Measurements from ENCODE around the gene CRYGA.

CRYGA gene

DNA sequence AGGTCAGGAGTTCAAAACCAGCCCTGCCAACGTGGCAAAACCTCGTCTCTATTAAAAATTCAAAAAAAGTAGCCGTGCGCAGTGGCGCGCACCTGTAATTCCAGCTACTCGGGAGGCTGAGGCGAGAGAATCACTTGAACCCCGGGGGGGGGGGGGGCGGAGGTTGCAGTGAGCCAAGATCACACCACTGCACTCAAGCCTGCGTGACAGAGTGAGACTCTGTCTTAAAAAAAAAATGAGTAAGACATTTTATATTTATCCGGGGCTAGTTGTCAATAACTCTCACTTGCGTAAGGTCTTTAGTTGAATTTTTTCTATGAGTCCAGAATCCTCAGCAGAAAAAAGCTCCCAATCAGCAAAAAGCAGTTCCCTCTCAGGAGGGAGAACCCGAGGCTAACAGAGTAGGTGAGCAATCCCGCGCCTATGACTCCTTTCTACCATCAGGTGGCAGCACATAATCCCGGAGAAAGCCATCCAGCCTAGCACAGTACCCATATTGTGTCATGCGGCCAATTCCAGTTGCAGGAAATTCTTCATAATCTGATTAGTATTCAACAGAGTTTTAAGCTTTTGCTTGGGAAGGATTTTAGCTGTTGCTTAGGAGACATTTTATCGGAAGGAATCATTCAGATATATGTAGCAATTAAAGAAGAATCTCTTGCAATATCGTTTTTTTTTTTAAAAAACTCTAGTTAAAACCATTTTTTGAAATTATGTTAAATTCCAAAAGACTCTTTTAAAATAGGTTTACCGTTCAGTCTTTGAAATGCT, 11.9 kb upstream of the CRYGA start:
- ChIA-PET POLR2A (interaction anchor here (2.7 kb wide), 1 partner anchor 79 kb away, joined by 9 read pairs; the partner anchor contains the start of gene IDH1), CTCF (interaction anchor here (0.6 to 2.0 kb wide), 19 partner anchors 11 to 227 kb away, joined by 3 to 14 read pairs (median 3); partner anchors contain the start of gene PIKFYVE)
- peak; percentile 81 for DNase-seq (ENCODE audit: extremely low spot score)
- TF ChIP-seq SP1 (IDR thresholded peaks at IDR 0.05): no peak
- no peak for TF ChIP-seq NFRKB (IDR thresholded peaks at IDR 0.05)
- no peak for TF ChIP-seq TARDBP (IDR thresholded peaks at IDR 0.05)
- TF ChIP-seq BHLHE40 (IDR thresholded peaks at IDR 0.05; ENCODE audit: borderline replicate concordance): no peak
- no peak for TF ChIP-seq FOXA1 (IDR thresholded peaks at IDR 0.05)
- TF ChIP-seq HDGF (IDR thresholded peaks at IDR 0.05; ENCODE audit: borderline replicate concordance): no peak
- no peak for TF ChIP-seq SUZ12 (IDR thresholded peaks at IDR 0.05)
- no peak for TF ChIP-seq ARNT (IDR thresholded peaks at IDR 0.05)
- no peak for TF ChIP-seq ZNF384 (IDR thresholded peaks at IDR 0.05)
- no peak for TF ChIP-seq L3MBTL2 (conservative IDR thresholded peaks at IDR 0.05)
- TF ChIP-seq, protein P1, sequence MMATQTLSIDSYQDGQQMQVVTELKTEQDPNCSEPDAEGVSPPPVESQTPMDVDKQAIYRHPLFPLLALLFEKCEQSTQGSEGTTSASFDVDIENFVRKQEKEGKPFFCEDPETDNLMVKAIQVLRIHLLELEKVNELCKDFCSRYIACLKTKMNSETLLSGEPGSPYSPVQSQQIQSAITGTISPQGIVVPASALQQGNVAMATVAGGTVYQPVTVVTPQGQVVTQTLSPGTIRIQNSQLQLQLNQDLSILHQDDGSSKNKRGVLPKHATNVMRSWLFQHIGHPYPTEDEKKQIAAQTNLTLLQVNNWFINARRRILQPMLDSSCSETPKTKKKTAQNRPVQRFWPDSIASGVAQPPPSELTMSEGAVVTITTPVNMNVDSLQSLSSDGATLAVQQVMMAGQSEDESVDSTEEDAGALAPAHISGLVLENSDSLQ (IDR thresholded peaks at IDR 0.05): no peak
- no peak for TF ChIP-seq CTBP1 (IDR thresholded peaks at IDR 0.05; ENCODE audit: borderline replicate concordance)
- TF ChIP-seq ELF4 (IDR thresholded peaks at IDR 0.05): no peak
- TF ChIP-seq FOXM1 (IDR thresholded peaks at IDR 0.05; ENCODE audit: borderline replicate concordance): no peak
- TF ChIP-seq LEF1 (IDR thresholded peaks at IDR 0.05; ENCODE audit: borderline replicate concordance): no peak

DNA sequence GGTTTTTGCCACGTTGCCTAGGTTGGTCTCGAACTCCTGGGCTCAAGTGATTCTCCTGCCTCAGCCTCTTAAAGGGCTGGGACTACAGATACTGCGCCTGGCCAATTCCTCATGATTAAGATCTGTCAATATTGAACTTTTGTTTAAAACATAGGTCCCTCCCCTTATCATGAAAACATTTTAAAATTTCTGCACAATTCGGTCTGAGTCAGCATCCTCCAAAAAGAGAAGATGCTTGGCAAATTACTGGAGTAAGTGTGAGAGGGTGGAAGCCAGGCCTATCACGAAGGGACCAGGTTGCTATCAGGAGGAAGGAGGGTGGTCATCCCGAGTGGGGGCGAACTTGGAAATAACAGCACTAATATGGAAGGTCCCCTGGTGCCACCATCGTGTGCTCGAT, 10.8 kb upstream of the CRYGA start:
- no peak for TF ChIP-seq ARNT (IDR thresholded peaks at IDR 0.05)
- no peak for DNase-seq (ENCODE audit: extremely low spot score)
- ChIA-PET POLR2A (interaction anchor here (2.7 kb wide), 1 partner anchor 80 kb away, joined by 9 read pairs; the partner anchor contains the start of gene IDH1), CTCF (interaction anchor here (0.9 to 2.0 kb wide), 3 partner anchors 26 to 80 kb away, joined by 3 to 14 read pairs (median 4); no protein-coding TSS in a partner anchor)

DNA sequence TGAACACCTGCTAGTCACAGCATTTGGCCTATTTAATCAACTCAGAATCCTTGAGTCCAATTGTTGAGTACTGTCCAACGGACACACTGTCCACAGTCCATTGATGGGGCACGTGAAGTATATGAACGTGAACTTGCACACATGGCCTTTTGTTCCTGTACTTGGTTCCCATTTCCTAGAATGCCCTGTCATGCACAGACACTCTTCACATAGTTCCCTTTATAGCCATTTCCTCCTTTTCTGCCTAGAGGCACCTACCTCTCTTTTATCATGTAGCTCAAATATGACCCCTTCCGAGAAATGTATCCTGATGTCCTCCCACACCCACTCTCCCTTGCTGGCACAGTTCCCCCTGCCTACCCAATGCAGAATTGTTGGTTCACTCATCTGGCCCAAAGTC, 8.7 kb upstream of the CRYGA start:
- DNase-seq (ENCODE audit: extremely low spot score): no peak

DNA sequence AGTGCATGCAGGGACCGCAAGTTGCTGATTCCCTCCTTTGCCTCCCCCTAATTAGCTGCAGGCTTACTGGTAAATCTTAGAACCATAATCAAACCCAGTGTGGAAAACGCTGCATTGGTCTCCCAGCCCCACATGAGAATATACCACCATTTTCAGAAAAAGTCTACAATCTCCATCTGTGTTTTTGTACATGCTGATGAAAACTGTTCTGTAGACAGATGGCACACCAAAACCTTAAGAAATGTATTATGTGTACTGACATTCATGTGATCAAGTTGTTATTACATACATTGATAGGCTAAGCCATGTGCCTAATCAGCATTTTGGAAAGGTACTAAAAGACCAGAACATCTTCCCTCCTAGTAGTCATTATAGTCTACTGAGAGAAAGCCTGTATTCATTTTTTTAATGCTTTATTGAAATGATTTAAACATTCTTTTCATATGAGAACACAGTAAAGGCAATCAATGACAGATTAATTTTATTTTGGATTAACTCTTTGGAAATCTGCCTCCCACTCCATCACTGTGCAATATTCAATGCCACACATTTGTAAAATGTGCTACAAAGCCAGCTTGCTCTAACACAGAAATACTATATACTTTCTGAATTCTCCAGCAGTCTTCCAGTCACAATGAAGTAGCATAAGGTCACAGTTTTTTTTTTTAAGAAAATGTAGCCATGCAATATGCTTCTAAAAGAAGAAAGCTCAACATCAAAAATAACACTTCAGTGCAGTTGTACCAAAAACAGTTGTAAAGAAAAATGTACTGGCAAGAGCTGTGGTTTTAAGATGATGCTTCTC, 1.8 kb upstream of the CRYGA start:
- ChIA-PET CTCF (interaction anchor here (2.3 kb wide), 1 partner anchor 10 kb away, joined by 9 read pairs; no protein-coding TSS in a partner anchor), POLR2A (no interaction called here)
- TF ChIP-seq L3MBTL2 (conservative IDR thresholded peaks at IDR 0.05): no peak
- no peak for TF ChIP-seq SUZ12 (IDR thresholded peaks at IDR 0.05)
- no peak for TF ChIP-seq TARDBP (IDR thresholded peaks at IDR 0.05)
- TF ChIP-seq BHLHE40 (IDR thresholded peaks at IDR 0.05; ENCODE audit: borderline replicate concordance): no peak
- TF ChIP-seq FOXA1 (IDR thresholded peaks at IDR 0.05): no peak
- no peak for TF ChIP-seq FOXK2 (IDR thresholded peaks at IDR 0.05)
- TF ChIP-seq FOXM1 (IDR thresholded peaks at IDR 0.05; ENCODE audit: borderline replicate concordance): no peak
- TF ChIP-seq HDGF (IDR thresholded peaks at IDR 0.05; ENCODE audit: borderline replicate concordance): no peak
- TF ChIP-seq LEF1 (IDR thresholded peaks at IDR 0.05; ENCODE audit: borderline replicate concordance): no peak
- TF ChIP-seq, protein P1 (IDR thresholded peaks at IDR 0.05): no peak
- TF ChIP-seq NFRKB (IDR thresholded peaks at IDR 0.05): no peak
- TF ChIP-seq ELF4 (IDR thresholded peaks at IDR 0.05): no peak
- TF ChIP-seq SP1 (IDR thresholded peaks at IDR 0.05): no peak
- TF ChIP-seq CTBP1 (IDR thresholded peaks at IDR 0.05; ENCODE audit: borderline replicate concordance): no peak
- TF ChIP-seq ARNT (IDR thresholded peaks at IDR 0.05): no peak
- TF ChIP-seq ZNF384 (IDR thresholded peaks at IDR 0.05): no peak
- no peak for DNase-seq (ENCODE audit: extremely low spot score)

More for the DNA sequence above, 8.7 kb upstream of the CRYGA start:
- CTCF ChIA-PET: no interaction called here
- TF ChIP-seq LEF1 (IDR thresholded peaks at IDR 0.05; ENCODE audit: borderline replicate concordance) (no peak), FOXM1 (IDR thresholded peaks at IDR 0.05; ENCODE audit: borderline replicate concordance) (no peak), HDGF (IDR thresholded peaks at IDR 0.05; ENCODE audit: borderline replicate concordance) (no peak), SUZ12 (IDR thresholded peaks at IDR 0.05) (no peak), ARNT (IDR thresholded peaks at IDR 0.05) (no peak), ZNF384 (IDR thresholded peaks at IDR 0.05) (no peak), NFRKB (IDR thresholded peaks at IDR 0.05) (no peak)
- POLR2A ChIA-PET: no interaction called here

DNA sequence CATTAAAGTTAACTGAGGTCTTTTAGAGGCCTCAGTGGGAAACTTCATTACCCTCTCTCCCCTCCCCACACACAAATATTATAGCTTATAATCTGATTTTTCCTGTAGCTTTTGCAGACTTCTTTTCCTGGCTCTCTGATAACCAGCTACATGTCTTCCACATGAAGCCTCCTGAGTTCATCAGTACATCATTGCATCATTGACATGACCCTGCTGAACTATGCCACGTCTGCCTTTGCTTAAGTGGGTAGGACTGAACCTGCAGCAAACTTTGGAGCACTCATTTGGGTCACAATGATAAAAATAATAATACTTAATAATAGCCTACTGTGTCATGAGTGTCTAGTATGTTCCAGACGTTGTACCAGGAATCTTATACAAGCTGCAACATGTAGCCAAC, 7.0 kb downstream of the CRYGA start:
- TF ChIP-seq FOXA1 (IDR thresholded peaks at IDR 0.05) (no peak), ZNF384 (IDR thresholded peaks at IDR 0.05) (no peak), ARNT (IDR thresholded peaks at IDR 0.05) (no peak), FOXM1 (IDR thresholded peaks at IDR 0.05; ENCODE audit: borderline replicate concordance) (no peak), HDGF (IDR thresholded peaks at IDR 0.05; ENCODE audit: borderline replicate concordance) (no peak), LEF1 (IDR thresholded peaks at IDR 0.05; ENCODE audit: borderline replicate concordance) (no peak), L3MBTL2 (conservative IDR thresholded peaks at IDR 0.05) (no peak), NFRKB (IDR thresholded peaks at IDR 0.05) (no peak), CTBP1 (IDR thresholded peaks at IDR 0.05; ENCODE audit: borderline replicate concordance) (no peak), SP1 (IDR thresholded peaks at IDR 0.05) (no peak), SUZ12 (IDR thresholded peaks at IDR 0.05) (no peak), FOXK2 (IDR thresholded peaks at IDR 0.05) (no peak)
- TF ChIP-seq, protein P1 (IDR thresholded peaks at IDR 0.05): no peak
- CTCF ChIA-PET: interaction anchor here (0.8 kb wide), 1 partner anchor 19 kb away, joined by 3 read pairs; no protein-coding TSS in a partner anchor
- no peak for DNase-seq (ENCODE audit: extremely low spot score)
- POLR2A ChIA-PET: no interaction called here

Data from HEK293T (cell line).